ENCODE measurements around the gene POLG.
"Not testable (repeated sequence)": the region's sequence is repeated elsewhere in the genome, so short reads cannot be mapped to it uniquely, and the experiment has no call there.

Gene POLG

DNA sequence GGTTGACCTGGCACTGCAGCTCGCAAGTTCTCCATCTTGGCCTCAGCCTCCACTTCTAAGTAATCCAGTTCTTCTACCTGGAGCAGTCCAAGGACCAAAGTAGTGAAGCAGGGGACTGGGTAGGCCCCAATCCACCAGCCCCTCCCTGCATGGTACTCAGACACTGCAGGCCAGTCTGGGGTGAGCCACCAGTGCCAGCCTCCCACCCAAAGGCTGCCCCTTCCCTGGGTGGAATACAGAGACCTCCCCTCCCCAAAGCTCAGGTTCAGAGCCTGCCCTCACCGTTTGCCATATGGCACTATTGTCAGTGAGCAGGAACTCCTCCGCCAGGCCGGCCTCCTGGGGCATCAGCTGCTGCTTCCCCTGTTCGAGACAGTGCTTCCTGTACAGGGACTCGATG, 10.8 kb downstream of the POLG start:
- DNase-seq = no peak

- no peak for DNase-seq
Observed at GRCh38 chr15:89322822-89323221, 11.8 kb downstream of the POLG start.

- no peak for DNase-seq
Observed at GRCh38 chr15:89321521-89322410, 12.9 kb downstream of the POLG start.

GRCh38 chr15:89320200-89320599, 14.4 kb downstream of the POLG start:
- DNase-seq = no peak

DNA sequence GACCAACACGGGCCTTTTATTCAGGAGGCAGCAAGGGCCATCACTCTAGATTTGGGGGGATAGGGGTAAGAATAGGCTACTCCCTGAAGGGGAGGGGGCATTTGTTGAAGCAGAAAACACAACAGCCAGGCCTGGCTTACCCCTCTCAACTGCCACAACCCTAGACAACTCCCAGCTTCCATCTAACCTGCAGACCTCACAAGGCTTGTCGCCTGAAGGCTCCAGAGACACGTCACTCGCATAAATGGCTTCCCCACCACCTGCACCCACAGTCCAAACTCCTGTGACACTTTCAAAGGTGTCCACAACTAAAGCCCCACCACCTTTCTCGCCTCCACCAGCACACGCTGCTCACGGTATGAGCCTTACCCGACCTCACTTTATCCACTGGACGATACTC, 14.9 kb downstream of the POLG start:
- DNase-seq = no peak

GRCh38 chr15:89317186-89317720, 17.4 kb downstream of the POLG start:
- no peak for DNase-seq

- no peak for DNase-seq
Observed at GRCh38 chr15:89316504-89316903, 18.1 kb downstream of the POLG start.

DNA sequence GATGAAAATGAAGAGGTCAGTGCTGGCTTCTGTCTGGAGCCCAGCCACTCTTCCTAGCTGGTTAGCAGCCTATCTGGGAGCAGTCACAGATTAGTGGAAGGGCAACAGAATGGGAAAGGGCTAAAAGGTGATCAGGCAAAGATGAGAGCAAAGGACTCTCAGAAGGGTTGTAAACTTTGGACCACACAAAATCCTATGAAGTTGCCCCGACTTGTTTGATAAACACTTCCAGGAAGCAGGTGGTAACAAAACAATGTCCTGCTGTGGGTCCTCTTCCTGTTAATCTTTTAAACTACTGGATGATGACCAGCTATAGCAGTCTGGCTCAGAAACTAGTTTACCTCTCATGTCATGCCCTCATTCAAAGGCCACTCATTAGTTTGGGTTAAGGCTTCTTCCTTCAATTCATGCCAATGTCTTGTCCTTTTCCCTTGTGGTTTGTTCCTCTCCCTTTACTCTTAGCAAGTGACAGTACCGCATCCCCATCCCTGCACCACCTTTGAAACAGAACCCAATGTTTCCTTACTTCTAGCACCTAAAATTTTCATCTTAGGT, 19.2 kb downstream of the POLG start:
- no peak for DNase-seq

- no peak for DNase-seq
Observed at GRCh38 chr15:89309993-89310392, 24.6 kb downstream of the POLG start.

DNA sequence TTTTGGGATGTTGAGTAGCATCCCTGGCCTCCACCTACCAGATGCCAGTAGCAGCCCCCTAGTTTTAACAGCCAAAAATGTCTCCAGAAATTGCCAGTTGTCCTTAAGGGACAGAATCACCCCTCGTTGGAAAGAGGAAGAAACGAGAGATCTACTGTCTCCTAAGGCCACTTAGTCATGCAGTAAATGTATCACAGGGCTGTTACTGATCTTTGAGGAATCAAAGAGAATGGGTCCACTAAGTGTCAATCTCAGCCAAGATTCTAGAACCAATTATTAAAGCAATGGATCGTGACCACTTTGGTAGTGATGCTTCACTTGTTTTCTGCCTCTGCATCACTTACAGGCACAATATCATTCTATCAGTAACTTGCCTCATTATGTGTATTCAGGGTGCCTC, 26.4 kb downstream of the POLG start:
- DNase-seq = no peak

- no peak for DNase-seq
Observed at GRCh38 chr15:89307791-89308190, 26.8 kb downstream of the POLG start.

- no peak for DNase-seq
Observed at GRCh38 chr15:89307046-89307587, 27.5 kb downstream of the POLG start.

GRCh38 chr15:89305395-89305794, 29.2 kb downstream of the POLG start:
- DNase-seq = no peak

- no peak for DNase-seq
Observed at GRCh38 chr15:89303986-89304385, 30.6 kb downstream of the POLG start.

DNA sequence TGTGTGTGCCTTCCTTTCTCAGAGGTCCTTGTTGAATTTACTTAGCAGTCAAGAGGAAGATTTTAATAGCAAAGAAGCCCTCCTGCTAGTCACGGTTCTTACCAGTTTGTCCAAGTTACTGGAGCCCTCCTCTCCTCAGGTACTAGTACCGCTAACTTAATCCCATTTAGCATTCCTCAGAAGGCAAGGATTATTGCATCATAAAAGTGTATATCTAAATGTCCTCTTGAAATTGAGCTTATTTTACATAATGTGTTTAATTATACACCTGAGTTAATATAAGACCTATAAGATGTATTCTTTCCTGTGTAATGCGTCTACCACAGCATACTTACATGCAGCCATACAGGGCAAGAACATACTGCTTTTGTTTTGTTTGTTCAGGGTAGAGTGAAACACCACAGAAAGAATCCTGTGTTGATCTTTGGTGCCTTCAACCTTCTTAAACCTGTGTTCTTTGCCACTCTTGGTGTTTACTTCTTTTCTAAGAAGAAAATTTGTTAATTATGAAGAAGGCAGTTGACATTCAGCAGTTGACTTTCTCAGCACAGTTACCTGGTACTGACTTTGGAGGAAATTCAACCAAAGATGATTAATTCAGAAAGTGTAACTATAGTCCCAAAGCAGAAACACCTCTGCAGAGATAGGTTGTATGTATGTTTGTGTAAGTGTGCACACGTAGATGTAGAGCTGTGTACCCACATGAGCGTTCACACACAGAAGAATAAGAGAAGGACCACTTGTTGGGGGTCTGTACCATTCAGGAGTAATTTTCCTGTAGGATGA, 33.1 kb downstream of the POLG start:
- no peak for DNase-seq

GRCh38 chr15:89299896-89300295, 34.7 kb downstream of the POLG start:
- no peak for DNase-seq

DNA sequence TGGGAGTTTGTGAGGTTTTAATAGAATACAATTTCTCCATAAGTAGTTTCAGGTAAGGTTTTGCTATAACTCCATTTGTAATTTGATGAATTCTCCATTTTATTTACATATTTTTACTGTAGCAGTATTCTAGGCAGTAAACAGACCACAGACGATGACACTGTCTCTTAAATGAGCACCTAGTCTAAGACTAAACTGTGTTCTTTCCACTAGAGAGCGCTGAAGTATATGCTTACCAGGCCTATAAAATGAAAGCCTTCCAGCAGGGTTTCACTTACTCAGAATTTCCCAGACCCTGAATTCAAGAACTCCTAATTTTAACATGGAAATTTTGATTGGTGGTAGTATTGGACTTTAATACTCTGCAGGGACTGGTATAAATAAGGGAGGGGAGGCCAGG, 41.6 kb downstream of the POLG start:
- no peak for DNase-seq

DNA sequence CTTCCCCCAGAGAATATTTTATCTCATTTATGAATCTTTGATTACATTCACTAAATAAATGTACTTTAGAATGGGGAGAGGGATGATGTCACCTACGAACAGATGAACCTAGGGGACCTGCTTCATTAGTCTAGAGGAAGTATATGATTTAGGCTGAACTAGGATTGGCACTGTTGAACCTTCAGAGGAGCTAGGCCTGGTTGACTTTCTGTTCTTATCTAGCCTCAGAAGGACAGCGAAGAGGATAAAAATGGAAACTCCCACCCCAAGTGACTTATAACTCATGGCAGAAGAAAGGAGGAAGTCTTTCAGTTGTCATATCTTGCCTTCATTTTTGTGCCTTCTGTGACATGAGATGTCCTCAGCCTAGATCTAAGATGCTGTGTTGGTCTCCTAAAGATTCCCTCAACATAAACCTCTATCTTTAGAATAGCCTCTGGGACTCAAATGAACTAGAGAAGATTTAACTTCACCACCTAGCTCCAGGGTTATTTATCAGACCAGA, 42.6 kb downstream of the POLG start:
- DNase-seq = no peak

- DNase-seq = no peak
Observed at GRCh38 chr15:89283201-89283600, 51.4 kb downstream of the POLG start.

GRCh38 chr15:89282631-89283030, 52.0 kb downstream of the POLG start:
- no peak for DNase-seq

GRCh38 chr15:89278307-89278706, 56.3 kb downstream of the POLG start:
- no peak for DNase-seq

- not testable (repeated sequence) for DNase-seq
Observed at GRCh38 chr15:89277281-89277680, 57.3 kb downstream of the POLG start.
